Lower leg skin (tissue), 3 donors: ENCODE results near the gene CLN5.

ENCODE experiments used
- CTCF ChIP-seq, 3 donors: fragments of 450-650 bp; IDR thresholded peaks; one replicate each; pipeline ENCODE4 v1.5.1; 2016; ENCODE audit warnings: antibody characterized with exemption in 3 of 3, mild to moderate bottlenecking in 3 of 3, moderate library complexity in 2 of 3
- POLR2A ChIP-seq, 2 donors: fragments of 450-650 bp; IDR thresholded peaks; one replicate each; pipeline ENCODE4 v1.6.1; 2016 to 2017; ENCODE audit warnings: antibody characterized with exemption in 2 of 2, mild to moderate bottlenecking in 1 of 2, moderate library complexity in 1 of 2

GRCh38 chr13:76971215-76971614 is 20.7 kb upstream of the CLN5 start:
- TF ChIP-seq CTCF (IDR thresholded peaks at IDR 0.05) (no peak), POLR2A (IDR thresholded peaks at IDR 0.05) (no peak)
